Smooth muscle cell of the brain vasculature (primary cell): Measurements from ENCODE around the gene OVCH1.
"Not testable (repeated sequence)": the region's sequence is repeated elsewhere in the genome, so short reads cannot be mapped to it uniquely, and the experiment has no call there.

ENCODE experiments used
- DNase-seq: peaks from one replicate; pipeline ENCODE4 v3.0.0-alpha.2; 2012; ENCODE audit warnings: low read depth, low spot score

Gene OVCH1

GRCh38 chr12:29505122-29505521 is 7.6 kb upstream of the OVCH1 start:
- DNase-seq: no peak

- DNase-seq: no peak
Observed at GRCh38 chr12:29503283-29503682, 5.8 kb upstream of the OVCH1 start.

GRCh38 chr12:29499235-29499634 is 1.7 kb upstream of the OVCH1 start:
- DNase-seq: no peak

- DNase-seq: no peak
Observed at GRCh38 chr12:29492891-29493290, 4.6 kb downstream of the OVCH1 start.

GRCh38 chr12:29486972-29487371 is 10.5 kb downstream of the OVCH1 start:
- no peak for DNase-seq

- DNase-seq: no peak
Observed at GRCh38 chr12:29463198-29463597, 34.3 kb downstream of the OVCH1 start.

- no peak for DNase-seq
Observed at GRCh38 chr12:29460082-29460481, 37.4 kb downstream of the OVCH1 start.

GRCh38 chr12:29455087-29455486 is 42.4 kb downstream of the OVCH1 start:
- DNase-seq: no peak

- no peak for DNase-seq
Observed at GRCh38 chr12:29451888-29452287, 45.6 kb downstream of the OVCH1 start.

- DNase-seq: no peak
Observed at GRCh38 chr12:29448157-29448556, 49.3 kb downstream of the OVCH1 start.

- DNase-seq: no peak
Observed at GRCh38 chr12:29447285-29447975, 50.1 kb downstream of the OVCH1 start.

- DNase-seq: no peak
Observed at GRCh38 chr12:29439506-29439905, 58.0 kb downstream of the OVCH1 start.

GRCh38 chr12:29438752-29439408 is 58.6 kb downstream of the OVCH1 start:
- no peak for DNase-seq

- DNase-seq: no peak
Observed at GRCh38 chr12:29437575-29437974, 59.9 kb downstream of the OVCH1 start.

GRCh38 chr12:29436815-29437214 is 60.7 kb downstream of the OVCH1 start:
- not testable (repeated sequence) for DNase-seq

GRCh38 chr12:29431513-29431912 is 66.0 kb downstream of the OVCH1 start:
- DNase-seq: no peak

- DNase-seq: no peak
Observed at GRCh38 chr12:29430716-29431044, 66.8 kb downstream of the OVCH1 start.

GRCh38 chr12:29429999-29430715 is 67.3 kb downstream of the OVCH1 start:
- DNase-seq: no peak

GRCh38 chr12:29428633-29429032 is 68.9 kb downstream of the OVCH1 start:
- DNase-seq: no peak

GRCh38 chr12:29427964-29428363 is 69.5 kb downstream of the OVCH1 start:
- DNase-seq: no peak

GRCh38 chr12:29426498-29426897 is 71.0 kb downstream of the OVCH1 start:
- no peak for DNase-seq

- DNase-seq: no peak
Observed at GRCh38 chr12:29425722-29426121, 71.8 kb downstream of the OVCH1 start.

GRCh38 chr12:29416748-29417147 is 80.7 kb downstream of the OVCH1 start:
- DNase-seq: no peak
